Mesenchymal stem cell (in vitro differentiated cells and primary cell): ENCODE results near the gene COL25A1.
A peak's percentile ranks its signal among the peaks of the same experiment; 100 is the strongest.

ENCODE experiments used
- DNase-seq: peaks from one replicate; pipeline ENCODE4 v3.0.0-alpha.2; 2013
- H2AFZ ChIP-seq: one replicate; pipeline ENCODE4 v1.6.1; 2013; ENCODE audit warnings: low read depth, mild to moderate bottlenecking, control low read depth, inconsistent platforms, low read length, moderate library complexity
- H2AK5ac ChIP-seq: 2 replicates; pipeline ENCODE4 v1.6.1; 2013; ENCODE audit warnings: low read length, moderate library complexity, mild to moderate bottlenecking, inconsistent platforms; ENCODE audit not compliant: severe bottlenecking
- H2BK120ac ChIP-seq: one replicate; pipeline ENCODE4 v1.6.1; 2013; ENCODE audit warnings: low read depth, mild to moderate bottlenecking, inconsistent platforms, low read length, moderate library complexity
- H2BK12ac ChIP-seq, 2 experiments: one replicate each; pipeline ENCODE4 v1.6.1; 2013; ENCODE audit warnings: inconsistent platforms in 2 of 2, low read length in 2 of 2, mild to moderate bottlenecking in 2 of 2, moderate library complexity in 2 of 2, control low read depth in 1 of 2
- H2BK15ac ChIP-seq: one replicate; pipeline ENCODE4 v1.6.1; 2013; ENCODE audit warnings: mild to moderate bottlenecking, low read depth, inconsistent platforms; ENCODE audit not compliant: poor library complexity, severe bottlenecking
- H2BK5ac ChIP-seq: 2 replicates; pipeline ENCODE4 v1.6.1; 2013; ENCODE audit warnings: low read depth, mild to moderate bottlenecking, low read length, control low read depth, inconsistent platforms; ENCODE audit not compliant: poor library complexity, severe bottlenecking
- H3K14ac ChIP-seq, 2 experiments: one replicate each; pipeline ENCODE4 v1.6.1; 2013; ENCODE audit warnings: inconsistent platforms in 2 of 2, low read length in 2 of 2, control low read depth in 1 of 2, mild to moderate bottlenecking in 1 of 2, moderate library complexity in 1 of 2
- H3K18ac ChIP-seq, 2 experiments: one replicate each; pipeline ENCODE4 v1.6.1; 2013; ENCODE audit warnings: inconsistent platforms in 2 of 2, low read length in 2 of 2, control low read depth in 1 of 2, low read depth in 1 of 2, mild to moderate bottlenecking in 1 of 2
- H3K23ac ChIP-seq, 2 experiments: one replicate each; pipeline ENCODE4 v1.6.1; 2013; ENCODE audit warnings: inconsistent platforms in 2 of 2, low read length in 2 of 2, mild to moderate bottlenecking in 2 of 2, moderate library complexity in 2 of 2, control low read depth in 1 of 2
- H3K27ac ChIP-seq: 2 replicates; pipeline ENCODE4 v1.5.1; 2013; ENCODE audit warnings: mild to moderate bottlenecking, moderate library complexity, low read length, control low read depth, inconsistent platforms; ENCODE audit not compliant: poor library complexity, severe bottlenecking
- H3K27me3 ChIP-seq, 2 experiments: 2 replicates each; pipeline versions ENCODE4 v1.6.1 to v1.7.0; 2013; ENCODE audit warnings: low read length in 2 of 2, mild to moderate bottlenecking in 2 of 2, moderate library complexity in 2 of 2, control low read depth in 1 of 2, inconsistent platforms in 1 of 2; ENCODE audit not compliant: control insufficient read depth in 1 of 2, insufficient read depth in 1 of 2
- H3K36me3 ChIP-seq, 2 experiments: 2 replicates each; pipeline versions ENCODE4 v1.6.1 to v1.7.0; 2013; ENCODE audit warnings: low read length in 2 of 2, control low read depth in 1 of 2, inconsistent platforms in 1 of 2, low read depth in 1 of 2, mild to moderate bottlenecking in 1 of 2; ENCODE audit not compliant: insufficient read depth in 2 of 2, control insufficient read depth in 1 of 2
- H3K4ac ChIP-seq, 2 experiments: one replicate each; pipeline ENCODE4 v1.6.1; 2013; ENCODE audit warnings: inconsistent platforms in 2 of 2, low read length in 2 of 2, mild to moderate bottlenecking in 2 of 2, moderate library complexity in 2 of 2, control low read depth in 1 of 2, low read depth in 1 of 2
- H3K4me1 ChIP-seq: 2 replicates; pipeline ENCODE4 v1.6.1; 2013; ENCODE audit warnings: low read depth, low read length, control low read depth; ENCODE audit not compliant: control insufficient read depth, insufficient read depth
- H3K4me2 ChIP-seq: 2 replicates; pipeline ENCODE4 v1.6.1; 2013; ENCODE audit warnings: low read length, mild to moderate bottlenecking, inconsistent platforms; ENCODE audit not compliant: poor library complexity, severe bottlenecking
- H3K4me3 ChIP-seq, 2 experiments: 2 replicates each; pipeline versions ENCODE4 v1.5.1 to v1.7.0; 2013; ENCODE audit warnings: low read length in 2 of 2, mild to moderate bottlenecking in 2 of 2, control low read depth in 1 of 2, low read depth in 1 of 2; ENCODE audit not compliant: insufficient read depth in 1 of 2
- H3K79me1 ChIP-seq: replicated peaks from 2 replicates; pipeline ENCODE4 v1.6.1; 2013; ENCODE audit warnings: mild to moderate bottlenecking, control low read depth, low read length, inconsistent platforms; ENCODE audit not compliant: poor library complexity, severe bottlenecking
- H3K9ac ChIP-seq: 2 replicates; pipeline ENCODE4 v1.7.0; 2013; ENCODE audit warnings: mild to moderate bottlenecking, low read length, moderate library complexity
- H3K9me3 ChIP-seq: 2 replicates; pipeline ENCODE4 v1.7.0; 2013; ENCODE audit warnings: mild to moderate bottlenecking, low read length; ENCODE audit not compliant: control insufficient read depth
- H4K8ac ChIP-seq: one replicate; pipeline ENCODE4 v1.6.1; 2013; ENCODE audit warnings: inconsistent platforms, mild to moderate bottlenecking, low read length, moderate library complexity
- H4K91ac ChIP-seq: one replicate; pipeline ENCODE4 v1.6.1; 2013; ENCODE audit warnings: mild to moderate bottlenecking, low read length, inconsistent platforms
- WGBS: methylation state at CpG from one replicate; pipeline ENCODE4 v1.1.7; 2013; ENCODE audit warnings: mixed read lengths; 5-methylcytosine and 5-hydroxymethylcytosine counted together

Gene COL25A1

GRCh38 chr4:108831886-108832285 lies 470.6 kb downstream of the COL25A1 start:
- Histone ChIP-seq H3K23ac (no peak overlapping the region), H3K36me3 (no peaks in the 10 kb centered on the region), H3K4me2 (no peak overlapping the region), H2AK5ac (no peak overlapping the region), H2AFZ (no peak overlapping the region), H3K27ac (no peak overlapping the region), H2BK12ac (no peak overlapping the region), H3K4me1 (peaks cover 6% of the 10 kb centered on the region), H4K91ac (no peak overlapping the region), H2BK120ac (no peak overlapping the region), H2BK5ac (no peak overlapping the region), H3K14ac (no peak overlapping the region), H3K79me1 (no peaks in the 10 kb centered on the region), H4K8ac (no peak overlapping the region), H3K9ac (no peak overlapping the region), H2BK15ac (no peak overlapping the region), H3K4ac (no peak overlapping the region), H3K4me3 (no peak overlapping the region), H3K9me3 (no peaks in the 10 kb centered on the region), H3K27me3 (no peaks in the 10 kb centered on the region), H3K18ac (no peak overlapping the region)
- no peak for DNase-seq
- 83% methylated on average over 1 of the region's 3 CpGs for WGBS

DNA sequence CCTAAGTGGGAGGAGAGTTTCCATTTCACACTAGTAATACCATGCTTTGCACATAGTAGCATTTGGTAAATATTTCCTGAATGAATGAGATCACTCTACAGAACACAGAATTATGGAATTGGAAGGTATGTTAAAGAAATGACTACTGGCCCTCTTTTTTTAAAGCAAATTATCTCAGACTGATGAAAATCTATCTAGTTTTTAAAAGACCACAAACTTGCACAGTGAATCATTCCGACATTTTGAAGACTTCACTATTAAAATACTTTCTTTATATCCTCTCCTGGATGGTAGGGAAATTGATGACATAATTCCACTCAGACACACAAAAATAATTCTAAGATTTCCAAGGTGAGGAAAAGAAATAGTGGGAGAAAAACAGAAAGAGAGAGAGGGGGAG lies 471.2 kb downstream of the COL25A1 start:
- no peak overlapping the region for H2BK12ac ChIP-seq
- H3K4ac ChIP-seq, result no peak overlapping the region
- H2BK5ac ChIP-seq, result no peak overlapping the region
- H3K36me3 ChIP-seq, result no peaks in the 10 kb centered on the region
- H3K4me1 ChIP-seq, result peaks cover 6% of the 10 kb centered on the region
- no peak overlapping the region for H4K8ac ChIP-seq
- H4K91ac ChIP-seq, result no peak overlapping the region
- DNase-seq, result no peak
- no peak overlapping the region for H3K4me2 ChIP-seq
- H3K9ac ChIP-seq, result no peak overlapping the region
- H2BK15ac ChIP-seq, result no peak overlapping the region
- H3K79me1 ChIP-seq, result no peaks in the 10 kb centered on the region
- no peak overlapping the region for H2AFZ ChIP-seq
- no peak overlapping the region for H2AK5ac ChIP-seq
- H3K23ac ChIP-seq, result no peak overlapping the region
- no peaks in the 10 kb centered on the region for H3K27me3 ChIP-seq
- H3K4me3 ChIP-seq, result no peak overlapping the region
- no peak overlapping the region for H3K27ac ChIP-seq
- WGBS, result no CpG with 5 or more reads among the region's 1 CpG
- H3K9me3 ChIP-seq, result no peaks in the 10 kb centered on the region
- H2BK120ac ChIP-seq, result no peak overlapping the region
- no peak overlapping the region for H3K14ac ChIP-seq
- no peak overlapping the region for H3K18ac ChIP-seq

DNA sequence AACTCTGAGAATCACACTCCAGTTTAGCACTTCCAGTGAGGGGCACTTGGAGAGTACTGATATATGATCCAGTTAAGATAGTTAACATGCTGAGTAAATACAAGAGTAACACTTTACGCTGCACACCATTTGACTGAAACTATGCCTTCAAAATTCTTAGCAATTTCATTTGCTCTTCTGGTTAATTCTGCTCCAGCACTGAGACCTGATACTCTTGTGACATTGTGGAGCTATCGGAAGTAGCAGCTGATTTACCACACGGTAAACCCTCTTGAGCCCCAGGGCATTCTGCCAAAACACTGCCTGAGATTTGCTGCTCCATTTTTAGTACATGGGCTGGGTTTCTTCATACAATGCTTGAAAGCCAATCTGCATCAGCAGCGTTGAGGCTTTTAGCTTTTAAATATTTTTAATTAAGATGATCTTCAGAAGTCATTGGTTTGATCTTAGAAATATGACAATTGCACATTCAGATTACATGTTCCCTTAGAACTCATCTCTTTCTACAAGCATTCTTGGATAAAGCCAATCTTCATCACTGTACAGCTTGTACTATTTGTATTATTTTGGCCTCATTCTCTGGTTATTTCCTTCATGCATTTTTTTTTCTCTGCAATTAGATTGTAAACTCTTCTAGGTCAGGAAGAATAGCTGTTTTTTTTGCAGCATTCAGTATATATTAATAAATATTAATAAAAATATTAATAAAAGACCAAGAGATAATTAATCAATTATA lies 471.8 kb downstream of the COL25A1 start:
- Histone ChIP-seq H2BK15ac (no peak overlapping the region), H2BK120ac (no peak overlapping the region), H3K4ac (no peak overlapping the region), H3K14ac (no peak overlapping the region), H3K4me1 (peaks cover 6% of the 10 kb centered on the region), H3K9me3 (no peaks in the 10 kb centered on the region), H2AK5ac (no peak overlapping the region), H3K4me2 (no peak overlapping the region), H3K36me3 (no peaks in the 10 kb centered on the region), H3K79me1 (no peaks in the 10 kb centered on the region), H3K9ac (no peak overlapping the region), H4K8ac (no peak overlapping the region), H3K18ac (no peak overlapping the region), H3K27ac (no peak overlapping the region), H2AFZ (no peak overlapping the region), H4K91ac (no peak overlapping the region), H3K27me3 (no peaks in the 10 kb centered on the region), H3K4me3 (no peak overlapping the region), H2BK12ac (no peak overlapping the region), H3K23ac (no peak overlapping the region), H2BK5ac (no peak overlapping the region)
- peak; percentile 46 for DNase-seq
- WGBS, result 68% methylated on average over 3 of the region's 4 CpGs

GRCh38 chr4:108829966-108830492 lies 472.4 kb downstream of the COL25A1 start:
- 96% methylated on average over 2 of the region's 4 CpGs for WGBS
- DNase-seq, result no peak
- no peak overlapping the region for H3K14ac ChIP-seq
- H4K8ac ChIP-seq, result no peak overlapping the region
- H3K27ac ChIP-seq, result no peak overlapping the region
- H3K27me3 ChIP-seq, result no peaks in the 10 kb centered on the region
- H2BK5ac ChIP-seq, result no peak overlapping the region
- no peak overlapping the region for H2BK12ac ChIP-seq
- H2AFZ ChIP-seq, result no peak overlapping the region
- H3K18ac ChIP-seq, result no peak overlapping the region
- H3K4me2 ChIP-seq, result no peak overlapping the region
- H2BK15ac ChIP-seq, result no peak overlapping the region
- no peak overlapping the region for H4K91ac ChIP-seq
- H2BK120ac ChIP-seq, result no peak overlapping the region
- H3K23ac ChIP-seq, result no peak overlapping the region
- no peaks in the 10 kb centered on the region for H3K36me3 ChIP-seq
- H3K9ac ChIP-seq, result no peak overlapping the region
- no peak overlapping the region for H3K4me3 ChIP-seq
- H3K4ac ChIP-seq, result no peak overlapping the region
- no peaks in the 10 kb centered on the region for H3K9me3 ChIP-seq
- H3K4me1 ChIP-seq, result peaks cover 6% of the 10 kb centered on the region
- H2AK5ac ChIP-seq, result no peak overlapping the region
- H3K79me1 ChIP-seq, result no peaks in the 10 kb centered on the region
